ENCODE results near the gene KIAA0040.

The KIAA0040 gene

DNA sequence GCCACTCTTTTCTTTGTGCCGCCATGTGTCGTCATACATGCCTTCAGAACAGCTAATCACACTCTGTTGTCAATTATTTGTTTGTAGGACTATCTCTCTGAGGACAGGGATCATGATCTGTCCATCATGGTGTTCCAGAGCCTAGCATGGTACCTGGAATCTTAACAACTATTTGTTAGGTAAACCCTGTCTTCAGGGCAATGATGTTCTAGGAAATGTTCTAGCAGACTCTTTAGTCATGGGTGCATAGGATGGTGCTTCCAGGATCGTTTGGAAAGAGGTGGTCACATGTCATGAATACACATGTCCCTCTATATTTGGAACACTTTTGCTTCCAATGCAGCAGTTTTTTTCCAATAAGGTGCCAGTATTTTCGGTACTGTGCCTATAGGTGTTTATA is 18.2 kb upstream of the KIAA0040 start:
- H3K27ac Mint-ChIP-seq, result peak overlapping the region; percentile 95
- H3K27me3 Mint-ChIP-seq, result no peaks in the 10 kb centered on the region
- DNase-seq (ENCODE audit: low spot score in 2 of 2) (no peak), ATAC-seq (ENCODE audit: low read depth) (no peak)
- H3K4me1 Mint-ChIP-seq, result peaks cover 39% of the 10 kb centered on the region
- no peaks in the 10 kb centered on the region for H3K36me3 Mint-ChIP-seq
- no peak overlapping the region for H3K4me3 Mint-ChIP-seq
- H3K9me3 Mint-ChIP-seq, result peaks cover 2% of the 10 kb centered on the region

DNA sequence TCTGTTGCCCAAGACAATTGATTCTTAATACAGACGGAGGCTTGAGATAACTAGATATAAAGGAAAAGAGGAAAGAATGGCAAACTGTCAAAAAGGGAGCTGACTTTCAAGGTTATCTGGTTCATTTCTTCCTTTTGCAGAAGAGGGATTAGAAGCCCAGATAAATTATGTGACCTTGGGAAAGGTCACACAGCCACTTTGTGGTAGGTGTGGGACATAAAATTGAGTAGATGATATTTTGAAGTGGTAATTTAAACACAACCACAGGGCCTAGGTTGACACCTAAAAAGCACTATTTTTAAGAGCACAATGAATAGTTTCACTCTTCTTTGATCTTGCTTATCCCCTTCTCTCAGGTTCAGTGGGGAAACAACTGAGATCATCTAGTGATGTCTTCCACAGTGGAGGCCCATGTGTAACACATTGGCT is 16.9 kb upstream of the KIAA0040 start:
- no peaks in the 10 kb centered on the region for H3K27me3 Mint-ChIP-seq
- DNase-seq (ENCODE audit: low spot score in 2 of 2) (no peak), ATAC-seq (ENCODE audit: low read depth) (no peak)
- peak overlapping the region; percentile 95 for H3K27ac Mint-ChIP-seq
- peak overlapping the region; percentile 81 for H3K4me3 Mint-ChIP-seq
- H3K4me1 Mint-ChIP-seq, result peaks cover 43% of the 10 kb centered on the region
- H3K9me3 Mint-ChIP-seq, result peaks cover 2% of the 10 kb centered on the region
- no peaks in the 10 kb centered on the region for H3K36me3 Mint-ChIP-seq

DNA sequence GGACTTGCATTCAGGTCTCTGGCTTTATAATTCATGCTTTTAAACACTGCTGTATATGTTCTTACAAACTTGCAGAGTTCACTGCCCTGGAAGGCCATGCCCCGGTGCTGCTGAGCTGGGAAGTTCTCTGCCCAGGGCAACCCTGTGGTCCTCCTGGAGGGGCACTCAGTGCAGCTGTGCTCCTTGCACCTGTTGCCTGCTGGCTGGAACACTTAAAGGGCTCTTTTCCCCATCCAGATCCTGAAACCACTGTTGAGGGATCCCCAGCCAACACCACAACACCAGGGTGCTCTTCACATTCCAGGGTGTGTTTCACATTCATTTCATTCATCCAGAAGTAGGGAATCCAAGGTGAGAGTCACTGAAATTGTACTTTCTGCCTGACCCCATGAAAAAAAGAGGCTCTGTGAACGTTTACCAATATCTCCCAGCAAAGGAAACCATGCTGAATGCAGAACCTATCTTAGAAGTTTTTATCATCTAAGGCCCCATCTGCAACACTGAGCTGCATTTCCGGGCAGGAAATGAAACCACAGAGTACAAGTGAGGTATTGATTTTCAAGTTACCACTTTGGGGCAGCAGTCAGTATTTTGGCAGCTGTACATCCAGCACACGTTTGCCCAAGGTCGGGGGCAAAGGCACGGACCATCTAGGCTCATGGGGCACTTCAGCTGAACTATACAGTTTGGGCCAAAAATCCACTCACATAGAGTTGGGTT is 16.4 kb upstream of the KIAA0040 start:
- Mint-ChIP-seq H3K4me3 (peak overlapping the region; percentile 81), H3K36me3 (no peaks in the 10 kb centered on the region), H3K27me3 (no peaks in the 10 kb centered on the region), H3K9me3 (peaks cover 2% of the 10 kb centered on the region), H3K27ac (peak overlapping the region; percentile 95), H3K4me1 (peaks cover 49% of the 10 kb centered on the region)
- peak; percentile 98 for ATAC-seq (ENCODE audit: low read depth)
- peak in 1 of 2 donors; percentile 38 for DNase-seq (ENCODE audit: low spot score in 2 of 2)

DNA sequence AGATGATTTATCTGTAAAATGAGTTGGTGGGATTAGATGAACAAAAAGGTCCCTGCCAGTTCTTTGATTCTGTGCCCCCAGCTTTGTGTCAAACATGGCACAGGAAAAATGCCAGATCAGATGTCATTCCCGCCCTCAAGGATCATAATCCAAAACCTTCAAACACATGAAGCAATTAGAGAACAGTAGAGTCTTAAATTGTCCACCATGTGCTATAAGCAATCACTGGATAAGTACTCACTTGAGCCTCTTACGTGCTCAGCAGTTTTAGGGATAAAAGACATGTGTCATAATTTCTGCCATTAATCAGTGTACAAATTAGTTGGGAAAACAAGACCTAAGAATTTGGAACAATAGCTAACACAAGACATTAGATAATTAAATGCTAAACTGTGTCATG is 15.4 kb upstream of the KIAA0040 start:
- peak overlapping the region; percentile 20 for H3K27ac Mint-ChIP-seq
- no peaks in the 10 kb centered on the region for H3K36me3 Mint-ChIP-seq
- ATAC-seq (ENCODE audit: low read depth) (no peak), DNase-seq (ENCODE audit: low spot score in 2 of 2) (no peak)
- peaks cover 52% of the 10 kb centered on the region for H3K4me1 Mint-ChIP-seq
- no peaks in the 10 kb centered on the region for H3K27me3 Mint-ChIP-seq
- H3K4me3 Mint-ChIP-seq, result no peak overlapping the region
- no peaks in the 10 kb centered on the region for H3K9me3 Mint-ChIP-seq

DNA sequence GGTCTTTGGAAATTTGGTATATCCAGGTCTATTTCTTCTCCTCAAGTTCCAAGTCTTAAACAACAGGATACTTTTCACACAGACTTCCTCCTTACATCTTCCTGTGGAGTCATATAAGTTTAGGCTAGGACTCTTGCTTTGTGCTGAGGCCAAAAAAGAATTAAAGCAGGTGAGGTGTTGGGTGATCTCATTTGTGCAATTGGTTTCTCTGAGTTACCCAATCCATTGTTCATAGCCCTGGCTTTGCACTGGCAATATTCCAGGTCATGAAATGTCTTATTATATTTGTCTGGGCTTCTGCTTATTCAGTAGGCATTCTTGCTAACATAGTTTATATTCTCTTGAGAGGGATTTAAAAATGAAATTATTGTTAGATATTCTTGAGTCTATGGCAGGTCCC is 14.1 kb upstream of the KIAA0040 start:
- H3K27me3 Mint-ChIP-seq, result no peaks in the 10 kb centered on the region
- H3K36me3 Mint-ChIP-seq, result no peaks in the 10 kb centered on the region
- no peak for ATAC-seq (ENCODE audit: low read depth)
- DNase-seq (ENCODE audit: low spot score in 2 of 2), result no peak
- H3K4me3 Mint-ChIP-seq, result no peak overlapping the region
- H3K9me3 Mint-ChIP-seq, result no peaks in the 10 kb centered on the region
- no peak overlapping the region for H3K27ac Mint-ChIP-seq
- peaks cover 45% of the 10 kb centered on the region for H3K4me1 Mint-ChIP-seq

DNA sequence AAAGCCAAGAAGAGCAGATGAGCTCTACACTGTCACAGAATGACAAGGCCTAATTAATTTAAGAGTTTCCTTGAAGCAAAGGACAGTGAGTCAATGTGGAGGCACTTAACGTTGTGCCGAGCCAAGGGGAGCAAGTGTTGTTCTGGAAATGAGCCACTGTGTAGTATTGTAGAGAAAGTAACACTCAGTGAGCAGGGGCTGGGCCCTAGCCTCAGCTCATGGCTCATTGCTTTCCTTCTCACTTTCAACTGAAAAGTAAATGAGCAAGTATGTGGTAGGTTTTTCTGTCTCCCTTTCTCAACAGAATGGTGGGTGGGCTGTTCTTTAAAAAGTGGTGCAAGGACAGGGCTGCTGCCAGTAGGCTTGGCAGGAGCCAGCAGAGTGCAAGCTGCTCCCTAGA is 11.8 kb upstream of the KIAA0040 start:
- peak overlapping the region; percentile 74 for H3K27ac Mint-ChIP-seq
- no peaks in the 10 kb centered on the region for H3K27me3 Mint-ChIP-seq
- H3K9me3 Mint-ChIP-seq, result no peaks in the 10 kb centered on the region
- ATAC-seq (ENCODE audit: low read depth), result no peak
- no peaks in the 10 kb centered on the region for H3K36me3 Mint-ChIP-seq
- no peak overlapping the region for H3K4me3 Mint-ChIP-seq
- DNase-seq (ENCODE audit: low spot score in 2 of 2), result no peak
- peaks cover 32% of the 10 kb centered on the region for H3K4me1 Mint-ChIP-seq

DNA sequence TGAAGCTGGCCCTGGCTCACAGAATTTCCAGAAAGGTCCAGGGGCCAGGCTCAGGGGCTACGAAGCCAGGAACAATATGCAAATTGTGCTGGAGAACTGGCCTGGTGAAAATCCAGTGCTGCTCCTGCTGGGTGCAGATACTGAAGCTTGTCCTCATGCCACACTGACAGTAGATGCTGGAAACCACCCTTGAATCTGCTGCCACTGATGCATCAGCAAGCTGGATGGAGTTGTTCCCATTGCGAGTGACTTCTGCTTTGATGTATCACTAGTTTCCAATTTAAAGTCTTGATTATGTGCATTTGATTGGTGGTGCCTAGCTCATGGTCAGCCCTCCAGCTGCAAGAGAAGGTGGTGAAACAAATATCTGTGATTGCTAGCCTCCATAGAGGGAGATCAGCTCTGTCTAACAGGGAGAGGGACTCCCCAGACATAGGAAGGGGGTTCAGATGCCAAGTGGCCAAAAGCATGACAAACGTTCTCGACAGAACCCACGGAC is 11.0 kb upstream of the KIAA0040 start:
- no peaks in the 10 kb centered on the region for H3K36me3 Mint-ChIP-seq
- H3K4me1 Mint-ChIP-seq, result peaks cover 26% of the 10 kb centered on the region
- no peaks in the 10 kb centered on the region for H3K9me3 Mint-ChIP-seq
- no peaks in the 10 kb centered on the region for H3K27me3 Mint-ChIP-seq
- H3K4me3 Mint-ChIP-seq, result no peak overlapping the region
- ATAC-seq (ENCODE audit: low read depth) (peak; percentile 52), DNase-seq (ENCODE audit: low spot score in 2 of 2) (no peak)
- H3K27ac Mint-ChIP-seq, result no peak overlapping the region

DNA sequence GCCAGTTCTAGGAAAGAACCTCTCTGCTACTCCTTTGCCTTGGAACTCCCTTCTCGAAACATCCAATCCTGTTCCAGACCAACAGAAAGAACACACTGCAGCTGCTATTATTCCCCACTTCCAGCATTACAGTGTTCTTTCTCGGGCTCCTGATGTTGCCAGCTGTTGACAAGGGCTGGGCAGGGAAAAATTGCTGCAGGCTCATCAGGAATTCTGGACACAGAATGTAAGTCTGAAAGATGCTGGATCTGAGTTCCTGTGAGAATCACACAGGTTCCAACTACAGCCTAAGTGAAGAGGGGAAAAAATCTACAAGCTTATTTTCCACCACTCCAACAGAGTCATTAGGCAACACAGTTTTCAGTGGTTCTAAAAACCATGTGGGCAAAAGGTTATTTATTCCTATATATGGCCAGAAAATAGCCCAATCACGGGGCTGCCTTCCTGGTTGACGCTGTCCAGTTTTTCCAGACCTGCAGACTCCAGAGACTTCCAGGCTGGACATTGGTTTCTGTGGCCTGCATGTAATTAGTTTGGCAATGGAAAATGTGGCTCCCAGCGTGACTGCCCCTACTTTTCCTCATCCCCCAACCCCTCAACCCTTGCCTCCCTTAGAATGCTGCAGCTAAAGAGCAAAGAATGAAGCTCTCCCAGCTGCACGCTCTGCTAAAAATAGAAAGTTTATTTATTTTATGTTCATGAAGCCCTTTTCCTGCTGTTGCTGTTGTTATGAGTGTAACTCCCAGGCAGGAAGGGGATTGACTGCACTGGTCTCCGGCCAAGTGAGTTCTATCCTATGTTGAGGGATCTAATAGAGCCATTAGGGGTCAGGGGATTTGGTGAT is 8.3 kb upstream of the KIAA0040 start:
- Mint-ChIP-seq H3K4me3 (no peak overlapping the region), H3K9me3 (no peaks in the 10 kb centered on the region), H3K36me3 (no peaks in the 10 kb centered on the region), H3K4me1 (peaks cover 29% of the 10 kb centered on the region), H3K27me3 (no peaks in the 10 kb centered on the region), H3K27ac (no peak overlapping the region)
- no peak for ATAC-seq (ENCODE audit: low read depth)
- DNase-seq (ENCODE audit: low spot score in 2 of 2), result no peak

DNA sequence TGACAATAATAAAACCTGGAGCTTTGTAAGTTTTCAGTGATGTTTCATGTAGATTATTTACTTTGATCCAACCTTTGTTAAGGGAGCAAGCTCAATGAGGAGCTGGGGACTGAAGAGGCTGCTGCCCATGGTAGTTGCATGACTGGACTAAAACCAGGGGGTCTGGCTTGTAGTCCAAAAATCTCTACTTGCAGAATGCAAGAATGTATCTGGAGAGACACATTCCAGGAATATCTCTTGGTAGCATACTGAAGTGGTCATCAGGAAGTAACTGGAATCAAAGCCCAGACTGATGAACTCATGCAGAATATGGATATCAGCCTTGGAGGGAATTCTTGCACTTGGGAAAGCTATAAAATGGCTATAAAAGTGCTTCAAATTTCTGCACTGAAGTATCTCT is 5.8 kb upstream of the KIAA0040 start:
- DNase-seq (ENCODE audit: low spot score in 2 of 2) (no peak), ATAC-seq (ENCODE audit: low read depth) (no peak)
- H3K4me3 Mint-ChIP-seq, result no peak overlapping the region
- peak overlapping the region; percentile 66 for H3K27ac Mint-ChIP-seq
- no peaks in the 10 kb centered on the region for H3K27me3 Mint-ChIP-seq
- no peaks in the 10 kb centered on the region for H3K9me3 Mint-ChIP-seq
- peaks cover 39% of the 10 kb centered on the region for H3K4me1 Mint-ChIP-seq
- no peaks in the 10 kb centered on the region for H3K36me3 Mint-ChIP-seq

DNA sequence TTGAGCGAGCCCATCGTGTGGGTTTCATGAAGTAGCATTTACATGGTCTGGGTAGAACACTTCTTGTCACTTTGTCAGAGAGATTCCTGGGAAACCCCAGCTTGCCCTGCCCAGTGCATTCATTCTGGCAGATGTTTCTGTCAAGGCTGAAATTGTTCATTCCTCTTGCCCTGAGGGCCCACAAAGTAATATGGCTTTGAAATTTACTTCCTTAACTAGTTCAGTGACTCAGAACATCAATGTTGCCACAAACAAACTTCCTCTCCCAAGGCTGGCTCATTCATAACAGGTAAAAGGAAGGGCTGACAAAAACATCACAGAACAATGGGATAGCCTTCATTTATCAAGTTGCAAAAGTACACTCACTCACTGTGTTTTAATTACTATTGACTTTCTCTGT is 5.0 kb upstream of the KIAA0040 start:
- Mint-ChIP-seq H3K9me3 (no peaks in the 10 kb centered on the region), H3K27me3 (no peaks in the 10 kb centered on the region), H3K4me1 (peaks cover 42% of the 10 kb centered on the region), H3K27ac (peak overlapping the region; percentile 66), H3K4me3 (peak overlapping the region; percentile 3), H3K36me3 (no peaks in the 10 kb centered on the region)
- ATAC-seq (ENCODE audit: low read depth), result peak; percentile 31
- no peak for DNase-seq (ENCODE audit: low spot score in 2 of 2)

DNA sequence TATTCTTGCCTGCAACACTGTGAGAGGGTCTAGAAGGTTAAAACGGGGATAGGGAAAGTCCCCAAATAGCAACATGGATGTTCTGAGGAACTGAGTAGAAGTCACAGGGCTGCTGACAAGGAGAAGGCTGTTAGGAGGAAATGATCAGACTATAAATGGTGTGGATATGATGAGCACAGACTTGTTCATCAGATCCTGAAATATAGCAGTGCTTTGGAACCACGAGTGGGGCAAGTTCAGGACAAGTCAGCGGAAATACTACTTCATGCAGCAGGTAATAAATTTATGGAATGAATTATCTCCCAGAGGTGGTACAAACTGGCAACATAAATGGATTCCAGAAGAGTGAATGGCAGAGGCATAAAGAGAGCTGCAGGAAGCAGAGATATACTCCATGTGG is 3.2 kb upstream of the KIAA0040 start:
- DNase-seq (ENCODE audit: low spot score in 2 of 2) (no peak), ATAC-seq (ENCODE audit: low read depth) (peak; percentile 33)
- peak overlapping the region; percentile 2 for H3K4me3 Mint-ChIP-seq
- no peaks in the 10 kb centered on the region for H3K9me3 Mint-ChIP-seq
- no peaks in the 10 kb centered on the region for H3K27me3 Mint-ChIP-seq
- peaks cover 44% of the 10 kb centered on the region for H3K4me1 Mint-ChIP-seq
- H3K27ac Mint-ChIP-seq, result peak overlapping the region; percentile 88
- peaks cover 4% of the 10 kb centered on the region for H3K36me3 Mint-ChIP-seq

DNA sequence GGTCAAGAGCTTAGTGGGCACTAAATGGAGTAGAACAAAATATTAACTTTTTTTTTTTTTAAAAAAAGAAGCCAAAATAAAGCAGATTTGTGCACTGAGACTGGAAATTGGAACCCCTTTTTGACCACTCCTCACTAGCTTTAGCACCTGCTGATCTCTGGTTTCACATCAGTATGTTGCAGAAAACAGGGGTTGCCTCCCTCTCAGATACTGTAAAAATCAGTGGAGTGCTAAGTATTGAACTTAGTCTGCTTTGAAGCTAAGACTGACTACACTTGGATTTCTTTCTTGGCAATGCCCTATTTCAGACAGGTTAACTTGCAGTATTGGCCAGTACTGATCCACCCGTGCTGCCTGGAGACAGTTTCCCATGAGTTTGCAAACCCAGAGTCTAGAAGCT is 2.7 kb upstream of the KIAA0040 start:
- Mint-ChIP-seq H3K4me1 (peaks cover 50% of the 10 kb centered on the region), H3K27ac (peak overlapping the region; percentile 88), H3K9me3 (no peaks in the 10 kb centered on the region), H3K27me3 (no peaks in the 10 kb centered on the region), H3K4me3 (peak overlapping the region; percentile 2), H3K36me3 (peaks cover 10% of the 10 kb centered on the region)
- DNase-seq (ENCODE audit: low spot score in 2 of 2) (no peak), ATAC-seq (ENCODE audit: low read depth) (peak; percentile 21)

DNA sequence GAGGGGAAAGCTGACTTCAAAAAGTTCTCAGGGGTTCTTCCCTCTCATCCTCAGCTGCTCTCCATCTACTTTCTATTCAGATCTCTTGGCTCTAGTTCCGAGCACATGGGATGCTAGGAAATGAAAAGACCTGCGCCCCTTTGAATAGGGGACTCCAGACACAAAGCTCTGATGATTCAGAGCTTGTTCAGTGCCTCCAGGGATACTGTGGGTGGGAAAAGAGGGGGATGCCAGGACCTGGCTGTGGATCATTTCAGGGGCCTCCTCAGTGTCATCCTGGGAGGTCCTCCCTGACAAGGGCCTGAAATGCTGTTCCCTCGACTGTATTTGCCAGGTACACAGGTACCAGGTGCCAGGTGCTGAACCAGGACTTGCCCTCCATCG is 943 bp upstream of the KIAA0040 start:
- Mint-ChIP-seq H3K27me3 (no peaks in the 10 kb centered on the region), H3K4me1 (peaks cover 58% of the 10 kb centered on the region), H3K36me3 (peaks cover 20% of the 10 kb centered on the region), H3K9me3 (no peaks in the 10 kb centered on the region), H3K4me3 (peak overlapping the region; percentile 99), H3K27ac (peak overlapping the region; percentile 88)
- DNase-seq (ENCODE audit: low spot score in 2 of 2) (no peak), ATAC-seq (ENCODE audit: low read depth) (no peak)

DNA sequence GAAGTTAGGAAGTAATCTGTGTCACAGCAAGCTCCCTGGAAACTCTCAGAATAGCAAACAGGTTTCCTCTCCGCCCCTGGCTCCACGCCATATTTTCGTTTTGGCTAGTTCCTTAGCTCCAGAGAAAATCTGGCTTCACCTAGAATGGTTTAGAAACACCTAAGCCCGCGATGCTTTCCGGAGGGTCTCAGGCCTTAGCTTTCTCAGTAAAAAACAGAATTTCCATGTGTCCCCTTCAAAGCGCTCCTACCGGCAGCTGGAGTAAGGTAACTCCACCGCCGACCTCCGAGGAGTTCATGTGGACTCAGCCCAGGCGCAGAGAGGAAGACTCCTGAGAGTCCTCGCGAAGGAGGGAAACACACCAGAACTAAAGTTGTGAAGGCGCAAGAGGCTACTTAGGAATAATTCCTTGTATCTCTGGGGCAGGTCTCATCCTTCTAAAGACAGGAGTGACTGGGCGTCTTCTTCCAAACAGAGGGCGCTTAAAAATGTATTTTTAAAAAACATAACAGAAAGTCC is 406 bp downstream of the KIAA0040 start:
- no peak for DNase-seq (ENCODE audit: low spot score in 2 of 2)
- Mint-ChIP-seq H3K4me1 (peaks cover 62% of the 10 kb centered on the region), H3K27me3 (no peaks in the 10 kb centered on the region), H3K9me3 (no peaks in the 10 kb centered on the region), H3K27ac (peak overlapping the region; percentile 88), H3K36me3 (peaks cover 31% of the 10 kb centered on the region), H3K4me3 (peak overlapping the region; percentile 99)
- ATAC-seq (ENCODE audit: low read depth), result peak; percentile 9
